Peyer's patch (tissue), 4 donors: ENCODE measurements around the gene KCNK10. TPM values are rescaled to one million over a fixed set of nuclear protein-coding genes. Genes with fewer than 3 reads are reported as not detected.

Experiments
- DNase-seq, 3 donors: peaks; one replicate each; pipeline ENCODE4 v3.0.0-alpha.2; 2017 to 2019
- H3K27ac ChIP-seq, 4 donors: fragments of 200-600 bp; sonication (generic); one replicate each; pipeline ENCODE4 v1.5.1; 2016 to 2019
- H3K27me3 ChIP-seq, 2 donors: fragments of 200-600 bp; sonication (generic); one replicate each; pipeline ENCODE4 v1.5.1; 2019
- H3K36me3 ChIP-seq, 3 donors: fragments of 200-600 bp; sonication (generic); one replicate each; pipeline ENCODE4 v1.5.1; 2016 to 2019
- H3K4me1 ChIP-seq, 4 donors: fragments of 200-600 bp; sonication (generic); one replicate each; pipeline ENCODE4 v1.5.1; 2016 to 2019
- H3K4me3 ChIP-seq, 4 donors: fragments of 200-600 bp; sonication (generic); 1 replicate in 3 of 4; 2 replicates in 1 of 4; pipeline ENCODE4 v1.5.1; 2016 to 2019; ENCODE audit warnings: mild to moderate bottlenecking in 1 of 4
- H3K9me3 ChIP-seq, 4 donors: fragments of 200-600 bp; sonication (generic); one replicate each; pipeline ENCODE4 v1.5.1; 2016 to 2019; ENCODE audit warnings: mild to moderate bottlenecking in 1 of 4
- POLR2A ChIP-seq, 2 donors: fragments of 450-650 bp; IDR thresholded peaks; one replicate each; pipeline ENCODE4 v1.5.1; 2017; ENCODE audit warnings: antibody characterized with exemption in 2 of 2, mild to moderate bottlenecking in 2 of 2, moderate library complexity in 2 of 2
- total RNA-seq, 4 donors: library from RNA; depleted of rRNA; stranded (reverse); fragments of >200 nt; gene quantifications; one replicate each; pipeline ENCODE4 v1.1.0, GENCODE V29; 2016
- TF ChIP-seq, protein P1 (sequence below), 6 experiments: fragments of 450-650 bp in 4 of 6; fragments of 200-600 bp in 2 of 6; sonication (generic) in 1 of 6; IDR thresholded peaks; one replicate each; pipeline ENCODE4 v1.5.1; 2017 to 2019; ENCODE audit warnings: antibody characterized with exemption in 6 of 6, mild to moderate bottlenecking in 3 of 6, moderate library complexity in 1 of 6

KCNK10 gene
- total RNA-seq, 4 donors from 2014 or later: 0.70 to 9.9 (median 5.2) TPM

DNA sequence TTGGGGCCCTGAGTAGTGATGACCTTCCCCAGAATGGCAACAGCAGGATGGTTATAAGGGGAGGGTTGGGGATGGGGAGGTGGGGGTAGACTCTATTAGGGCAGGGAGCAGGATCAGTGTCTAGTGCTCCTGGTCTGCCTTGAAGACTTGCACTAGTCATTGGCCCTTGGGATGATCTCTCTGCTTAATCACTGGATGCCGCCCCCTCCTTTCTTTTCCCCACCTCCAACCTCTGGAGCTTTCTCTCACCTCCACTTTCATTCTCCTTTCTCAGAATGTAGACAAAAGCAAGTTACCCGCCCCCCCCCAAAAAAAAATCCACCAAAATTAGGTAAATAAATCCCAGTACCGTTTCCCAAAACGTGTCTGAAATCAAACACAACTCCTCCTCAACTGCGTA, 2.8 kb upstream of the KCNK10 start:
- Histone ChIP-seq H3K27me3 (peaks cover 0 to 11% of the 10 kb centered on the region in 2 donors), H3K9me3 (no peaks in the 10 kb centered on the region), H3K36me3 (no peaks in the 10 kb centered on the region), H3K4me3 (no peak overlapping the region), H3K4me1 (peaks cover 0 to 23% (median 6%) of the 10 kb centered on the region in 4 donors), H3K27ac (no peak overlapping the region)
- no peak for DNase-seq
- no peak for TF ChIP-seq POLR2A (IDR thresholded peaks at IDR 0.05)

DNA sequence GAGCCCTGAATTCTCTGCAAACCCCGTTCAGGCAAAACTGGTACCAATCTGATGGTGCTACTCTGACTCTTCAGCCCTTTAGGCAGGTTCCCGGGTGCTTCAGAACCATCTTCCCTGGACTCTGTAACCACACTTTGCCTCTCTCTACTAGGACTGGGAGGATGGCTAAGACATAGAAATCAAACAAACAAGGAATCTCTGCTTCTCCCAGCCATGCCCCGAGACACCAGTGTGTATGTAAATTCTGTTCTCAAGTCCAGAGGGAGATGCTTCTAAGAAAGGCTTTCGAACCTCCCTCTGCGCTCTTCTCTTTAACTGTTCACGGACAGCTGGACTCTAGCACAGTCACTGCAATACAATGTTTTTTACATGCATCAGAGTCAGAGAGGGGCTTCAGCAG, 1.9 kb upstream of the KCNK10 start:
- Histone ChIP-seq H3K9me3 (no peaks in the 10 kb centered on the region), H3K36me3 (no peaks in the 10 kb centered on the region), H3K4me3 (no peak overlapping the region), H3K4me1 (peaks cover 0 to 23% (median 6%) of the 10 kb centered on the region in 4 donors), H3K27ac (no peak overlapping the region), H3K27me3 (peaks cover 0 to 11% of the 10 kb centered on the region in 2 donors)
- no peak for DNase-seq
- TF ChIP-seq, protein P1, sequence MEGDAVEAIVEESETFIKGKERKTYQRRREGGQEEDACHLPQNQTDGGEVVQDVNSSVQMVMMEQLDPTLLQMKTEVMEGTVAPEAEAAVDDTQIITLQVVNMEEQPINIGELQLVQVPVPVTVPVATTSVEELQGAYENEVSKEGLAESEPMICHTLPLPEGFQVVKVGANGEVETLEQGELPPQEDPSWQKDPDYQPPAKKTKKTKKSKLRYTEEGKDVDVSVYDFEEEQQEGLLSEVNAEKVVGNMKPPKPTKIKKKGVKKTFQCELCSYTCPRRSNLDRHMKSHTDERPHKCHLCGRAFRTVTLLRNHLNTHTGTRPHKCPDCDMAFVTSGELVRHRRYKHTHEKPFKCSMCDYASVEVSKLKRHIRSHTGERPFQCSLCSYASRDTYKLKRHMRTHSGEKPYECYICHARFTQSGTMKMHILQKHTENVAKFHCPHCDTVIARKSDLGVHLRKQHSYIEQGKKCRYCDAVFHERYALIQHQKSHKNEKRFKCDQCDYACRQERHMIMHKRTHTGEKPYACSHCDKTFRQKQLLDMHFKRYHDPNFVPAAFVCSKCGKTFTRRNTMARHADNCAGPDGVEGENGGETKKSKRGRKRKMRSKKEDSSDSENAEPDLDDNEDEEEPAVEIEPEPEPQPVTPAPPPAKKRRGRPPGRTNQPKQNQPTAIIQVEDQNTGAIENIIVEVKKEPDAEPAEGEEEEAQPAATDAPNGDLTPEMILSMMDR (IDR thresholded peaks at IDR 0.05): no peak
- TF ChIP-seq POLR2A (IDR thresholded peaks at IDR 0.05): no peak

DNA sequence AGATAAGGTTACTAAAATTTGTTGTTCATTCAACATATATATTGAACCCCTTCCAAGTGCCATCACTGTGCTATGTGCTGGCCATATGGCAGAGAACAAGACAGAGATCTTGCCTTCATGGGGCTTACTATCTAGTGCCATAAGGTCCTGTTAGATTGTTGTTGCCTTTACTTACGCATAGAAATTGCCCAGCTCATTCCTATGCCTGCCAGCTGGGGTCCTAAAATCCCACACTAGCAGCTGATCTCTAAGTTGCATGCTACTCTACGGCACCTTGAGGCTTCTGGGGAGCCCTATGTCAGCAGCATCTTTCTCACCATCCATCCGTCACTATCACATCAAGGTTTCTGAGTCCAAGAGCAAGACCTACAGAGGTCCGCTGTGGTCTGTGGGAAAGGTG, 1.4 kb upstream of the KCNK10 start:
- no peak for DNase-seq
- no peaks in the 10 kb centered on the region for H3K36me3 ChIP-seq
- no peak for TF ChIP-seq POLR2A (IDR thresholded peaks at IDR 0.05)
- TF ChIP-seq, protein P1 (IDR thresholded peaks at IDR 0.05): no peak
- no peak overlapping the region for H3K4me3 ChIP-seq
- peaks cover 0 to 11% of the 10 kb centered on the region in 2 donors for H3K27me3 ChIP-seq
- no peaks in the 10 kb centered on the region for H3K9me3 ChIP-seq
- no peak overlapping the region for H3K27ac ChIP-seq
- peaks cover 0 to 23% (median 6%) of the 10 kb centered on the region in 4 donors for H3K4me1 ChIP-seq

DNA sequence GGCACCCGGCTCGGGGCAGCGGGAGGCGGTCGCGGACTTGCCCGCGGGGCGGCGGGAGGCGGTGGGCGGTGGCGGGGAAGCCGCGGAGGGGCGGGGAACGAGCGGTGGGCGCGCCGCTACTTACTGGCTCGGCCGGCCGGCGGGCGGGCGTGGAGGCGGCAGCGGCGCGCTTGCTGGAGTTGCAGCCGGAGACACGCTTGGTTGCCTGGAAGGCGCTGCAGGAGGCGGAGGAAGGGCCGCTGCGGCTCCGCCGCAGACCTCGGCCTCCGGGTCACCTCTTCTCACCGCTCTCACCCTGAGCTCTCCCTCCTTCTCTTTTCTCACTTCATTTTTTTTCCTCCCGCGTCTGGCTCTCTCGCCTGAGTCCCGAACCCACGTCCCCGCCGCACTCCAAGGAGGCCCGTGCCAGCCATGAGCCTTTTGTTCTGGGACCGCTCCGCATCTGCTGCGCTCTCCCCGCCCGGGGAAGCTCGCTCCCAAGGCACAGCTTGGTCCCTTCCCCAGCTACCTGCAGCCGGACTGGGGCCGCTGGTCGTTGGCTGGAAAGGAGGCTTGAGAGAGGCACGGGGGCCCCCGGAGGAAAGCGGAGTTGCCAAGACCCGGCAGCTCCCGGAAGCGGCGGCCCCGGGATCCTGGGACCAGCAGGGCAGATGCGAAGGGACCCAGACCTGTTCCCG, 592 bp upstream of the KCNK10 start:
- Histone ChIP-seq H3K4me1 (peaks cover 0 to 23% (median 6%) of the 10 kb centered on the region in 4 donors), H3K27ac (no peak overlapping the region), H3K9me3 (no peaks in the 10 kb centered on the region), H3K4me3 (peak overlapping the region; percentile 24 to 50 (median 44)), H3K36me3 (no peaks in the 10 kb centered on the region), H3K27me3 (peaks cover 0 to 11% of the 10 kb centered on the region in 2 donors)
- DNase-seq: peak in 2 of 3 donors; percentile 25 to 49
- TF ChIP-seq POLR2A (IDR thresholded peaks at IDR 0.05): no peak
- TF ChIP-seq, protein P1 (IDR thresholded peaks at IDR 0.05): no peak

DNA sequence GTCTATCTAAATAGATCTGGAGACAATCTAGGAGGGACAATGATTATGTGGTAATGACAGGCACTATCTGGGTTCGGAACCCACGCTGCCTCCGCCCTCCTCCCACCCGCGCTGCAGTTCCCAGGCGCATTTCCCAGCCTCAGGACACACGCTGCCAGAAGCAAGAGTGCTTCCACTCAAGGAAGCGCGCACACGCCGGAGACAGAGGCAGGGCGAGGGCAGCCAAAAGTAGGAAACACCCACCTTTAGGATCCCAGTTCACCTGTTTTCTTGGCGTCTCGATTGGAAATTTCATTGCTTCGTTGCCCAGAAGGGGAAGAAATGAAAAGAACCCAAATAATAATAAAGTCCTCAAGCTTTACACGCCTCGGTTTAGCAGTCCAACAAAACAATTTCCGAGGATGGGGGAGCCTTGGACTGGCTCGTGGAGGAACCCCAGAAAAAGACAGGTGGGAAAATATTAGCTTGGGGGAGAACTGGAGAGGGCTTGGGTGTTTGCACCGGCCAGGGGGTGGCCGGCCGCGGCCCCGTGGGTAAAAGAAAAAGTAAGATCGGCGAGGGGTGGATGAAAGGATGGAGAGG, 474 bp downstream of the KCNK10 start:
- no peak for DNase-seq
- Histone ChIP-seq H3K27ac (no peak overlapping the region), H3K4me3 (peak overlapping the region in 1 of 4 donors; percentile 44), H3K27me3 (peaks cover 0 to 11% of the 10 kb centered on the region in 2 donors), H3K36me3 (no peaks in the 10 kb centered on the region), H3K9me3 (no peaks in the 10 kb centered on the region), H3K4me1 (peaks cover 0 to 23% (median 6%) of the 10 kb centered on the region in 4 donors)
- TF ChIP-seq, protein P1 (IDR thresholded peaks at IDR 0.05): no peak
- TF ChIP-seq POLR2A (IDR thresholded peaks at IDR 0.05): no peak
